Hematopoietic multipotent progenitor cell treated with erythropoietin and hydrocortisone succinate and interleukin-3 and kit ligand, for 17 days (in vitro differentiated cells): Measurements from ENCODE around the gene SLC2A4.
A peak's percentile ranks its signal among the peaks of the same experiment; 100 is the strongest.
"Not testable (repeated sequence)": the region's sequence is repeated elsewhere in the genome, so short reads cannot be mapped to it uniquely, and the experiment has no call there.

Source experiments
- DNase-seq: peaks from one replicate; pipeline ENCODE4 v3.0.0-alpha.2; 2015; ENCODE audit warnings: low spot score

SLC2A4 gene

GRCh38 chr17:7324438-7324779, 42.9 kb downstream of the SLC2A4 start:
- DNase-seq = no peak

GRCh38 chr17:7325031-7325528, 43.6 kb downstream of the SLC2A4 start:
- DNase-seq = no peak

- DNase-seq = no peak
Observed at GRCh38 chr17:7326186-7326585, 44.7 kb downstream of the SLC2A4 start.

- DNase-seq = no peak
Observed at GRCh38 chr17:7327056-7327455, 45.5 kb downstream of the SLC2A4 start.

GRCh38 chr17:7327501-7327900, 46.0 kb downstream of the SLC2A4 start:
- no peak for DNase-seq

GRCh38 chr17:7328009-7328408, 46.5 kb downstream of the SLC2A4 start:
- DNase-seq = no peak

- DNase-seq = no peak
Observed at GRCh38 chr17:7328840-7329373, 47.4 kb downstream of the SLC2A4 start, which contains the start of gene NEURL4. Gene NEURL4 (minus strand): TSS chr17:7329335. CDS start chr17:7329312, 23 bp downstream.

GRCh38 chr17:7329374-7329996, 48.0 kb downstream of the SLC2A4 start:
- peak; percentile 95 for DNase-seq

GRCh38 chr17:7329997-7330637, 48.6 kb downstream of the SLC2A4 start:
- DNase-seq = peak; percentile 71

GRCh38 chr17:7330638-7331015, 49.1 kb downstream of the SLC2A4 start:
- DNase-seq = no peak

- DNase-seq = no peak
Observed at GRCh38 chr17:7332111-7332510, 50.6 kb downstream of the SLC2A4 start.

- DNase-seq = not testable (repeated sequence)
Observed at GRCh38 chr17:7332600-7333069, 51.1 kb downstream of the SLC2A4 start.

- DNase-seq = no peak
Observed at GRCh38 chr17:7334938-7335538, 53.5 kb downstream of the SLC2A4 start.

- not testable (repeated sequence) for DNase-seq
Observed at GRCh38 chr17:7335765-7336164, 54.2 kb downstream of the SLC2A4 start.

- DNase-seq = peak; percentile 65
Observed at GRCh38 chr17:7336240-7337175, 55.0 kb downstream of the SLC2A4 start, which contains the start of gene ACAP1. Gene ACAP1 (plus strand): TSS chr17:7336529. CDS start chr17:7336735, 206 bp downstream.

- not testable (repeated sequence) for DNase-seq
Observed at GRCh38 chr17:7337600-7337999, 56.1 kb downstream of the SLC2A4 start.
